Fibroblast of villous mesenchyme (primary cell): ENCODE results near the gene EMD. TPM values are rescaled to one million over a fixed set of nuclear protein-coding genes. Genes with fewer than 3 reads are reported as not detected.
"Not testable (repeated sequence)": the region's sequence is repeated elsewhere in the genome, so short reads cannot be mapped to it uniquely, and the experiment has no call there.

Experiments used
- DNase-seq: peaks from one replicate; pipeline ENCODE4 v3.0.0-alpha.2; 2010; ENCODE audit warnings: low read depth
- H3K4me3 ChIP-seq: 2 replicates; pipeline ENCODE4 v1.5.1; 2011; ENCODE audit warnings: low read depth, mild to moderate bottlenecking, low read length
- CTCF ChIP-seq: IDR thresholded peaks from 2 replicates; pipeline ENCODE4 v1.5.1; 2012; ENCODE audit warnings: low read depth, mild to moderate bottlenecking, low read length; ENCODE audit not compliant: insufficient read depth
- total RNA-seq: library from RNA; depleted of rRNA; stranded (reverse); fragments of >200 nt; gene quantifications from 2 replicates; pipeline ENCODE4 v1.2.3, GENCODE V29; 2012

The EMD gene
- total RNA-seq, 1 donor, result 34.5 TPM

GRCh38 chrX:154398668-154399526, 19.8 kb downstream of the EMD start:
- peak overlapping the region; percentile 86 for H3K4me3 ChIP-seq
- peak; percentile 85 for DNase-seq
- peak; percentile 66 for TF ChIP-seq CTCF

GRCh38 chrX:154399527-154400368, 20.7 kb downstream of the EMD start:
- H3K4me3 ChIP-seq, result peak overlapping the region; percentile 86
- no peak for DNase-seq
- TF ChIP-seq CTCF, result no peak

GRCh38 chrX:154400369-154400817, 21.3 kb downstream of the EMD start:
- not testable (repeated sequence) for H3K4me3 ChIP-seq, DNase-seq

- no peak for TF ChIP-seq CTCF
- no peak for DNase-seq
- no peak overlapping the region for H3K4me3 ChIP-seq
These were observed 22.1 kb downstream of the EMD start for GRCh38 chrX:154401045-154401799.

- TF ChIP-seq CTCF, result no peak
- no peak overlapping the region for H3K4me3 ChIP-seq
- no peak for DNase-seq
These were observed 23.0 kb downstream of the EMD start for GRCh38 chrX:154401918-154402621.

GRCh38 chrX:154402622-154403127, 23.6 kb downstream of the EMD start:
- no peak for DNase-seq
- no peak for TF ChIP-seq CTCF

More at GRCh38 chrX:154402622-154403127, 23.6 kb downstream of the EMD start:
- H3K4me3 ChIP-seq, result no peak overlapping the region
